Dendritic cell treated with granulocyte-macrophage colony-stimulating factor and Interleukin-4, amounts not matched to agents 40 ng/mL and 50 ng/mL, for 4 days (primary cell): ENCODE data around the gene EXOC3L4.
"Not testable (repeated sequence)": the region's sequence is repeated elsewhere in the genome, so short reads cannot be mapped to it uniquely, and the experiment has no call there.

Experiments used
- H3K27ac Mint-ChIP-seq: one replicate; pipeline ENCODE4 v1.8.0; 2022; ENCODE audit warnings: mild to moderate bottlenecking, mixed read lengths
- H3K27me3 Mint-ChIP-seq: one replicate; pipeline ENCODE4 v1.8.0; 2022; ENCODE audit warnings: mild to moderate bottlenecking, mixed read lengths
- H3K36me3 Mint-ChIP-seq: one replicate; pipeline ENCODE4 v1.8.0; 2022; ENCODE audit warnings: low read depth, mixed read lengths
- H3K4me1 Mint-ChIP-seq: one replicate; pipeline ENCODE4 v1.8.0; 2022; ENCODE audit warnings: low read depth, mixed read lengths
- H3K4me3 Mint-ChIP-seq: one replicate; pipeline ENCODE4 v1.8.0; 2022; ENCODE audit warnings: mild to moderate bottlenecking, moderate library complexity, mixed read lengths
- H3K9me3 Mint-ChIP-seq: one replicate; pipeline ENCODE4 v1.8.0; 2022; ENCODE audit warnings: mixed read lengths
- intact Hi-C: fragments of 100-400 bp; cut with micrococcal nuclease; formaldehyde crosslinking; loops from one replicate; pipeline ENCODE4 v1.15.0; 2022

Gene EXOC3L4

DNA sequence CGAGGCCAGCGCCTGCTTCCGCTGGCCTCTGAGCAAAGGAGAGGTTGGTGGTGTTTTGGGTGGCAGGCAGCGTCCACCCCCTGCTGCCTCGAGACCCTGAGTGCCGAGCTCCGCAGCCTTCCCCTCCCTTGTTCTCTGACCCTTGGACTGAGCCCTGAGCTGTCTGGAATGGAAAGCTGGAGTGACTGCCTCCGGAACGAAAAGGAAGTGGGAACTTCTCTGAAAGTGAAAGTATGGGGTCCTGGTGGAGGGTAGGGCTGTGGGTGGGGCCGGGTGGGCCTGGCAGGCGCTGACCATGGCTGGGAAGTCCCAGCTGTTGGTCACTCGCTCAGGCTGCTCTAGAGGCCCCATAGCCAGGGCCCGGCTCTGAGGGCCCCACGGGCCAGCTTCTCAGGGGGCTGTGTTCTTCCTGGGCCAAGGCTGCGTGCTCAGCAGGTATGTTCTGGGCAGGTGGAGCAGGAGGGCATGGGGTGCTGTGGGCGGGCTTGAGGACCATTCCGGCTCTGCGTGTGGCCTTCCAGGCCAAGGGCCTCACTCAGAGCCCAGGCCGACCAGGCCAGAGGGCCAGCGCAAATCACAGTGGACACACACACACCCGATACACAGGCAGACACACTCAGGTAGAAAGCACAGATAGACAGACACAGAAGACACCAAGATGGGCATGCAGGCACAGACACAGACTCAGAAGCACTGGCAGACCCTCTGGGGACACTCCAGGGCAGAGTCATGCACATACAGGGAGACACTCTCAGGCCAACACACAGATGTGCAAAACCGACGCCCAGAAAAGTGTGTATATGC, at the start of gene EXOC3L4:
EXOC3L4 (plus strand) TSS at position 320 of the 804 bp plus-strand sequence. CDS start 5,495 bp downstream, outside the sequence.
- H3K27me3 Mint-ChIP-seq, result peaks cover 49% of the 10 kb centered on the region
- no peaks in the 10 kb centered on the region for H3K9me3 Mint-ChIP-seq
- intact Hi-C loops, result no loop called here
- peaks cover 23% of the 10 kb centered on the region for H3K4me1 Mint-ChIP-seq
- H3K4me3 Mint-ChIP-seq, result no peak within 1 kb of the TSS
- H3K27ac Mint-ChIP-seq, result no peak within 1 kb of the TSS
- no peaks in the 10 kb centered on the region for H3K36me3 Mint-ChIP-seq

DNA sequence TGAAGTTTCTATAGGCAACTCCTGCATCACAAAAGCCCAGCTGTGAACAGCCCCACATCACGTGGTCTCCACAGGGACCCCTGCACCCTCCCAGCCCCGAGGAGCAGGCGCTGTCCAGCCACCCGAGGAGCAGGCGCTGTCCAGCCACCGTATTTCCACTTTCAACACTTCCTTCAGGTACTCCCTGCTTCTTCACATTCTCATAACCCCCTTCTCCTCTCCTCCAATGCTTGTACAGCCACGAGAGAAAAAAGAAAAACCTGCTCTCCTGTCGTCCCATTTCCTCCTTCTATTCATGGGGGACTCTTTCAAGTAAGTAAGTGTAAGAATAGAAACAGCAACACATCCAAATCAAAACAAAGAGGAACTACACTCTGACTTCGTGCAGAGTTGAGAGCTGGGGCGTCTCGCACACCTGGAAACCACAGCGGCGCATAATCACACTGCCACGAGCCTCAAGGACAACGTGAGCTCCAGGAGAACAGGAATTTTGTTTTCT, 49.1 kb upstream of the EXOC3L4 start:
- Mint-ChIP-seq H3K4me1 (peaks cover 32% of the 10 kb centered on the region), H3K27me3 (peaks cover 6% of the 10 kb centered on the region), H3K9me3 (no peaks in the 10 kb centered on the region), H3K4me3 (peak overlapping the region; percentile 4), H3K27ac (no peak overlapping the region), H3K36me3 (peaks cover 39% of the 10 kb centered on the region)
- intact Hi-C loops, result no loop called here

DNA sequence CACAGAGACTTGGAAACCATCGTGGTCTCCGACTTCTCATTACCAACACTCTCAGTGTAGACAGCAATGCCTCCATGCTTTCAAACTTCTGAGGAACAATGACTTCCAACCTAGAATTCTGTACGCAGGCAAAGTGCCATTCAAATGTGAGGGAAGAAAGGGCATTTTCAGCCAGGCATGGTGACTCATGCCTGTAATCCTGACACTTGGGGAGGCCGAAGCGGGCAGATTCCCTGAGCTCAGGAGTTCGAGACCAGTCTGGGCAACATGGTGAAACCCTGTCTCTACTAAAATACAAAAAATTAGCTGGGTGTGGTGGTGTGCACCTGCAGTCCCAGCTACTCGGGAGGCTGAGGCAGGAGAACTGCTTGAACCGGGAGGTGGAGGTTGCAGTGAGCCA, 47.1 kb upstream of the EXOC3L4 start:
- peaks cover 24% of the 10 kb centered on the region for H3K4me1 Mint-ChIP-seq
- intact Hi-C loops, H3K27me3 Mint-ChIP-seq, H3K4me3 Mint-ChIP-seq, H3K9me3 Mint-ChIP-seq, H3K27ac Mint-ChIP-seq: not testable (repeated sequence)
- peaks cover 24% of the 10 kb centered on the region for H3K36me3 Mint-ChIP-seq

DNA sequence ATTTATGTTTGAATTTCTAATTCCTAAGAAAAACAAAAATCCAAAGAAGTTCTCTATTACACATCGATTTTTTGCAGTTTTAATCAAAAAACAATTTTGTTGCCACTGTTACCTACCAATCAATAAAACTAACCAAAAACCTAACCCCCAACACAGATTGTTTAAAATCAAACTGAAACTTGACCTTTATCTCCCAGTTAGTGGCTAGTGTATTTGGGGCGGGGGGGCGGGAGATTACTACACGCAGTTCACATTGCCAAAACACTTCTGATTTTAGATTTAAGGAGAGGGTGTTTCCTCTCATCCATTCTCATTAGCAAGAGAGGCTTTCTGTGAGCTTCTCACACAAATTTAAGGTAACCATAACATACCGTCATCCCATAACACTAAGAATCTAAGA, 43.6 kb upstream of the EXOC3L4 start:
- intact Hi-C loops, result no loop called here
- H3K4me1 Mint-ChIP-seq, result peaks cover 37% of the 10 kb centered on the region
- H3K4me3 Mint-ChIP-seq, result no peak overlapping the region
- H3K36me3 Mint-ChIP-seq, result peaks cover 20% of the 10 kb centered on the region
- H3K27ac Mint-ChIP-seq, result no peak overlapping the region
- no peaks in the 10 kb centered on the region for H3K27me3 Mint-ChIP-seq
- no peaks in the 10 kb centered on the region for H3K9me3 Mint-ChIP-seq

DNA sequence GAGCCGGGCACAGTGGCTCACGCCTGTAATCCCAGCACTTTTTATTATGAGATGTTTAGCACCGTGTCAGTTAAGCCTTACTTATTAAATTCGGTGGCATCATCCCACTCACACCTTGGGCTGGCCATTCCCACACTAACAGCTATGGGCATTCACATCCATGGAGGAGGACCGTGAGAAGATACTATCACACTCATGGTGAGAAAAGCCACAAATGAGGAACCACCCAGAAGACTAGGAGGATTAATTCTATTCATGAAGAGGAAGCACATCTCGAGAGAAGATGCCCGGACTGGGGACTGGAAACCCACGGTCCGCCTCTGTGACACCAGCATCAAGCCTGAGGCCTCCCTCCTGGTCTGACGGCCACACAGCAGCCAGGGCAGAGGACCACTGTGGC, 42.1 kb upstream of the EXOC3L4 start:
- intact Hi-C loops, result no loop called here
- no peak overlapping the region for H3K4me3 Mint-ChIP-seq
- no peaks in the 10 kb centered on the region for H3K9me3 Mint-ChIP-seq
- no peak overlapping the region for H3K27ac Mint-ChIP-seq
- H3K27me3 Mint-ChIP-seq, result peaks cover 3% of the 10 kb centered on the region
- H3K4me1 Mint-ChIP-seq, result peaks cover 36% of the 10 kb centered on the region
- peaks cover 22% of the 10 kb centered on the region for H3K36me3 Mint-ChIP-seq

DNA sequence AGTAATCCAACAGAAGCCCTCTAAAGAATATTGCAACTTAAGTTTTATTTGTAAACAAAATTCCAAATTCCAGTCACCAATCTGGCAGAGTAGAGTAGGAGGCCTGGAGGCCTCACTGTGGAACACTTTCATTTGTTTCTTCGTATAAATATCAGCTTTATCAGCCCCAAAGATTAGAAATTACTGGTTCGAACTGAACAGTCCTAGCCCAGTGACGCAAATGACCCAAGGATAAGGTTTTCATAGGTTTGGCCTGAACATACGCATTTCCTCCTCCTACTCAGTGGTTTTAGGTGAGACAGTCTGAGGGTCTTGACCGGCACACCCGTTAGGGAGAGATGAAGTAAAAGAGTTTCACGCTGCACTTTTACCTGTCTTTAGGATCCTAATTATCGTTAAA, 38.8 kb upstream of the EXOC3L4 start:
- intact Hi-C loops, result no loop called here
- no peaks in the 10 kb centered on the region for H3K9me3 Mint-ChIP-seq
- H3K4me1 Mint-ChIP-seq, result peaks cover 51% of the 10 kb centered on the region
- H3K27me3 Mint-ChIP-seq, result peaks cover 29% of the 10 kb centered on the region
- peak overlapping the region; percentile 75 for H3K27ac Mint-ChIP-seq
- peaks cover 13% of the 10 kb centered on the region for H3K36me3 Mint-ChIP-seq
- H3K4me3 Mint-ChIP-seq, result peak overlapping the region; percentile 92

DNA sequence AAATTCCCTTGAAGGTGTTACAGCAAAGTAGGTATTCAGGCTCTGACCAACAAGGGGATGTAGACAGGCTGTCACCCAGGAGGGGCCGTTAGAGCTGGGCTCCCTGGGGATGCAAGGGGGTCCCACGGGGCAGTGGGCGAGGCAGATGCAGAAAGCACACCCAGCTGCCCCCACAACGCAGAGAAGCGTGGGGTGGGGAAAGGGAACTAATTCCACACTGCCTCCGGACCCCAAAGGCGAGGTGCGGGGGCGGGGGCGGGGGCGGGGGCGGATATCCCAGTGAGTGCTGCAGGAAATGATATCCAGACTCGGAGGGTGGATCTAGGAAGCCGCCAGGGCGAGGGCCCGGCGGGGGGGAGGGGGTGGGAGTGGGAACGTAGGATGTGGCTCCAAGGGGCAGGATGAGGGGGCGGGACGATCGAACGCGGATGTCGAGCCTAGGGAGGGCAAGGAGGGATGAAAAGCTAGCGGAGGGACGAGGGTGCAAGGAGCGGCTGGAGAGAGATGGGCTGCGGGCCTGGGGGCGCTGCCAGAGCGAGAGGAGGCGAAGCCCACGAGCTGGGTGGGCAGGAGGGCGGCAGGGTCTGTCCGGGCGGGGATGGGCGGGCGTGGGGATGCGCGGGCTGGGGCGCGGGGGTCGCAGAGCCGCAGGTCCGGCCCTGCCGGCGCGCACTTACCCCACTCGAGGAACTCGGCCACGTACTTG, 38.0 kb upstream of the EXOC3L4 start:
- H3K36me3 Mint-ChIP-seq, result peaks cover 13% of the 10 kb centered on the region
- H3K27ac Mint-ChIP-seq, result peak overlapping the region; percentile 75
- peaks cover 51% of the 10 kb centered on the region for H3K4me1 Mint-ChIP-seq
- peak overlapping the region; percentile 92 for H3K4me3 Mint-ChIP-seq
- intact Hi-C loops, result no loop called here
- peaks cover 33% of the 10 kb centered on the region for H3K27me3 Mint-ChIP-seq
- H3K9me3 Mint-ChIP-seq, result no peaks in the 10 kb centered on the region

DNA sequence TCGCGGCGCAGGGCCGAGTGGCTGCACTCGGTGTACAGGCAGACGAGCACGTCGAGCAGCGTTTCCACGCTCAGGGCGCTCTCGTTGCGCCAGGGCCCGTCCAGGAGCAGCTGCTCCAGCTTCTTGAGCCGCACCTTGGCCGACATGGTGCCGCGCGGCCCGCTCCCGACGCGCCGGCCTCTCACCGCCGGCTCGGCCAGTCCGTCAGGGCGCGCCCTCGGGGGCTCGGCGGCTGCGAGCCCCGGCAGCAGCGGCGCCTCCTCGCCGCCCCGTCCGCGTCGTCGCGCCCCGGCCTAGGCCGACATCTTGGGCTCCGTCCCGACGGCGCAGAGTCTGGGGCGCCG, 37.5 kb upstream of the EXOC3L4 start:
- intact Hi-C loops, result no loop called here
- peak overlapping the region; percentile 92 for H3K4me3 Mint-ChIP-seq

DNA sequence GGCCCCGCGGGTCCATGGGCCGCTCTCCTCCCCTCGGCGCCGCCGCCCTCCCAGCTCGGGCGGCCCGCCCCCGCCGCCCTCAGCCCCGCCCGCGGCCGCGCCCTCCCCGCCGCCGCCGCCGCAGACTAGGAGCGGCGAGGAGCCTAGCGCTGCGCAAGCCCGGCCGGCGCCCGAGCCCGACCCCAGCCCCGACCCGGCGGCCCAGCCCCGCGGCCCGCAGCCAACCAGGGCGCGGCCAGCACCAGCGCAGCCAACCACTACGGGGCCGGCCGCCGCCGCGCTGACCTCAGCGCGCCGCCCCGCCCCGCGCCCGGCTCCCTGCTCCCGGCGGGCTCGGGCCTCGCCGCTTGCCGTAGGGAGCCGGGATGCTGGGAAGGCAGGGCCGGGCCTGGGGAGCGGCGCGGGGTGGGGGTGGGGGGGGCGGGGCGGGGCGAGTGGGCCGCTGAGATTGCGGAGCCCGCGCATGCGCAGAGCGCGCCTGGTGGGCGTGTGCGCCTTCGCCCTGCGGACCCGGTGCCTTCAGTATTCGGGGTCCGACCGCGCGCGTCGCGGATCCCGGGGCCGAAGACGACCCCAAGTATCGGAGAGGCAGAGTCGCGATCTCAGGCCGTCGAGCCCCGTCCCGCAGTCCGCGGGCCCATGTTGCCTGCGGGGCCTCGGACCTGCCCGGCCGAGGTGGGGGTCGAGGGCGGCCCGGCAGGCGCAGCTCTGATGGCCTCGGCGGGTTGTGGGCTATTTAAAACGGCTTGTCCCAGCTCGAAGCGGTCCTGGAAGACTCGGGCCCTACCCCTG, 37.0 kb upstream of the EXOC3L4 start, which contains the start of gene CDC42BPB:
CDC42BPB (minus strand) TSS at position 178 of the 792 bp plus-strand sequence. CDS start 376 bp downstream, outside the sequence.
- intact Hi-C loops, result no loop called here
- Mint-ChIP-seq H3K27me3 (peaks cover 41% of the 10 kb centered on the region), H3K36me3 (peaks cover 13% of the 10 kb centered on the region), H3K9me3 (no peaks in the 10 kb centered on the region), H3K4me1 (peaks cover 48% of the 10 kb centered on the region), H3K27ac (peak within 1 kb of the TSS; percentile 75), H3K4me3 (peak within 1 kb of the TSS; percentile 92)

More for the DNA sequence above, 37.5 kb upstream of the EXOC3L4 start:
- H3K9me3 Mint-ChIP-seq, result no peaks in the 10 kb centered on the region
- peaks cover 13% of the 10 kb centered on the region for H3K36me3 Mint-ChIP-seq
- peaks cover 38% of the 10 kb centered on the region for H3K27me3 Mint-ChIP-seq
- H3K27ac Mint-ChIP-seq, result peak overlapping the region; percentile 75
- H3K4me1 Mint-ChIP-seq, result peaks cover 51% of the 10 kb centered on the region

DNA sequence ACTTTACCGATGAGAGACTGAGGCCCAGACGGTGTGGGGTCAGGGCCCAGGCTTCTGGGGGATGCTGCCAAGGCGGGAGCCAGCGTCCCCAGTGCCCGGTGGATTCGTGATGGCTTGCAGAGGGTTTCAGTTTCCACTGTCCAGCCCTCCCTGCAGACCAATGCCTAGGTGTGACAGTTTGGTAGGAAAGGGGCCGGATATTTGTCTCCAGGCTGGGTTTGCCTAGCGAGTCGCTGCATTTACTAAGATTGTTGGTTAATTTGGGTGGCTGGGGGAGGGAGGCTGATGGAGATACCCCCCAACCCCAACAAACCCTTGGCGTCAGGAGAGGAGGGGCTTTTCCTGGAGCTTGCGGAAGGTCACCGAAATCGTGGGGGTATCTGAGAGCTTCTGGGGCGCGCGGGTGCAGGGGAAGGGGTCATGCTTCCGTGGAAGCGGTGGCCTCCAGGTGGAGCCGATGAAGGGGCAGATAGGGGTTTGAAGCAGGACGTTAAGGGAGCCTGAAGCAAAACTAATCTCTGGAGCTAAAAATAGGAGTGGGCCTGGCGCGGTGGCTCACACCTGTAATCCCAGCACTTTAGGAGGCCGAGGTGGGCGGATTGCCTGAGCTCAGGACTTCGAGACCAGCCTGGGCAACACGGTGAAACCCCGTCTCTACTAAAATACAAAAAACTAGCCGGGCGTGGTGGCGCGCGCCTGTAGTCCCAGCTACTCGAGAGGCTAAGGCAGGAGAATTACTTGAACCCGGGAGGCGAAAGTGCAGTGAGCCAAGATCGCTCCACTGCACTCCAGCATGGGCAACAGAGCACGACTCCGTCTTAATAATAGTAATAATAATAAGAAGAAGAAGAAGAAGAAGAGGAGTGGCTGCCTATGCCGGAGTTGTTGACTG, 36.1 kb upstream of the EXOC3L4 start:
- Mint-ChIP-seq H3K27ac (peak overlapping the region; percentile 58), H3K9me3 (no peaks in the 10 kb centered on the region), H3K36me3 (peaks cover 13% of the 10 kb centered on the region), H3K4me1 (peaks cover 42% of the 10 kb centered on the region), H3K27me3 (peaks cover 45% of the 10 kb centered on the region), H3K4me3 (peak overlapping the region; percentile 75)
- intact Hi-C loops, result no loop called here

DNA sequence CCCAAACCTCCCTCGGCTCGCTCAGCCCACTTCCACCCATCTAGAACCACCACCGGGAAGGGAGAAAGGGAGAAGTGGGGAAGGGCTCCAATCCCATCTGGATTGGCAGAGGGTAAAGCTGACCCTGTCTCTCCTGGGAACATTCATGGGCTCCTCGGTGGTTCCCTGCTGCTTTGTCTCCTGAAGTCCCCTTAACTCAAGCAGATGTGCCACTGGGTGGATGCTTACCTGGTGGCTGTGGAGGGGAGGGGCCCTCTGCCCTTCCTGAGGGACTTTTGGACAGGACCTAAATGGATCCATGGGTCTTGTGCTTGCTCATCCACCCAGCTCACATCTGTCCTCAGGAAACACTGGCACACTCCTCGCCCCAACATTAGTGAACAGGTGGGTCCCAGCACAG, 35.0 kb upstream of the EXOC3L4 start:
- Mint-ChIP-seq H3K4me1 (peaks cover 47% of the 10 kb centered on the region), H3K36me3 (peaks cover 13% of the 10 kb centered on the region), H3K27me3 (peaks cover 51% of the 10 kb centered on the region), H3K4me3 (no peak overlapping the region), H3K9me3 (no peaks in the 10 kb centered on the region), H3K27ac (no peak overlapping the region)
- intact Hi-C loops, result no loop called here

DNA sequence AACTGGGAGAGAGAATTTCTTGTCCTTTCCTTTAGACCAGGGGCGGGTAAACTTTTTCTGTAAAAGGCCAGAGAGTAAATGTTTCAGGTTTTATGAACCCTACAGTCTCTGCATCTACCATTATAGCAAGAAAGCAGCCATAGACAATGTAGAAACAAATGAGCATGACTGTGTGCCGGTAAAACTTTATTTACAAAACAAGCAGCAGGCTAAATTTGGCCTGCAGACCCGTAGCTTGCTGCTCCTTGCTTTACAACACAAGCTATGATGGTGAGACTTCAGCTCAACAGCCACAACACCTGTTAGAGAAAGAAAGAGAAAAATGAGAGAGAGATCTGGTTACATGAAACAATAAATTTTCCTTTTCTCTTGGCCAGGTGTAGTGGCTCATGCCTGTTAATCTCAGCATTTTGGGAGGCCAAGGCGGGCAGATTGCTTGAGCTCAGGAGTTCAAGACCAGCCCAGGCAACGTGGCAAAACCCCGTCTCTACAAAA, 33.0 kb upstream of the EXOC3L4 start:
- H3K4me3 Mint-ChIP-seq, result no peak overlapping the region
- peaks cover 27% of the 10 kb centered on the region for H3K4me1 Mint-ChIP-seq
- intact Hi-C loops, result no loop called here
- peaks cover 63% of the 10 kb centered on the region for H3K27me3 Mint-ChIP-seq
- H3K36me3 Mint-ChIP-seq, result peaks cover 4% of the 10 kb centered on the region
- H3K27ac Mint-ChIP-seq, result no peak overlapping the region
- H3K9me3 Mint-ChIP-seq, result no peaks in the 10 kb centered on the region

DNA sequence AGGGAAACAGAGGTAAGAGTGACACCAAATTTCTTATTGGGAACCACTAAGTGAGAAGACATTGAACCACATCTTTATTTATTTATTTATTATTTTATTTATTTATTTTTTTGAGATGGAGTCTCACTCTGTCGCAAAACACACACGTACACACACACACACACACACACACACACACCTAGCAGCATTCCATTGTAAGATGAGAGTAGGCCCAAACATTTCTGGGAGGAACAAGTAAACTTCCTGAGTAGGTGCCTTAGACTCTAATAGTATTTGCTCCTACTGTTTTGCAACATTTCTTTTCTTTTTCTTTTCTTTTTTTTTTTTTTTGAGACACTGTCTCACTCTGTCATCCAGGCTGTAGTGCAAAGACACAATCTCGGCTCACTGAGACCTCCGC, 30.1 kb upstream of the EXOC3L4 start:
- Mint-ChIP-seq H3K27ac (no peak overlapping the region), H3K36me3 (no peaks in the 10 kb centered on the region), H3K27me3 (peaks cover 53% of the 10 kb centered on the region), H3K4me1 (peaks cover 34% of the 10 kb centered on the region), H3K4me3 (no peak overlapping the region), H3K9me3 (no peaks in the 10 kb centered on the region)
- intact Hi-C loops, result no loop called here
